ENCODE measurements around the gene TRPM2. TPM values are rescaled to one million over a fixed set of nuclear protein-coding genes. Genes with fewer than 3 reads are reported as not detected.

Gene TRPM2
- total and polyA plus RNA-seq, 2 of the 4 experiments (the other 2 are of a cell fraction): not detected

DNA sequence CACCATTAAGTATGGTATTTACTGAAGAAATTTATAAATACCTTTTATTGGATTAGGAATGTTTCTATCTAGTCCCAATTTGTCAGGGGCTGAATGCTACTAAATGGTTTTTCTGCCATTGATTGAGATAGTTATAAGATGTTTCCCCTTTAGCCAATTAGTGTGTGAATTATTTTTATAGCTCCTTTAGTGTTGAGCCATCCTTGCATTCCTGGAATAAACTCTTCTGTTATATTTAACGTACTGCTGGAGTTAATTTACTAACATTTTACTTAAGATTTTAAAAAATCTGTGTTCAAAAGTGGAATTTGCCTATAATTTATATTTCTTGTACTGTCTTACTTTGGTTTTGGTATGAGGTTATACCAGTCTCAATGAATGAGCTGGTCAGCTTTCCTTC is 76.5 kb downstream of the TRPM2 start:
- Histone ChIP-seq H3K4me1 (ENCODE audit: control insufficient read depth, insufficient read depth, low read length) (no peaks in the 10 kb centered on the region), H2BK5ac (ENCODE audit: low read depth, low read length, poor library complexity, severe bottlenecking) (no peak overlapping the region), H3K4me3 (ENCODE audit: insufficient read depth, low read depth, low read length) (no peak overlapping the region), H3K14ac (replicated peaks; ENCODE audit: low read depth, low read length) (no peak overlapping the region), H3K36me3 (ENCODE audit: control insufficient read depth, insufficient read depth, low read length) (no peaks in the 10 kb centered on the region), H3K9me1 (ENCODE audit: insufficient read depth, low read length) (no peaks in the 10 kb centered on the region), H3K79me1 (ENCODE audit: low read depth in 1 of 2, low read length in 2 of 2) (no peaks in the 10 kb centered on the region), H2AK5ac (ENCODE audit: low read depth, low read length) (no peak overlapping the region), H3K4me2 (ENCODE audit: low read depth, low read length) (no peak overlapping the region), H2BK20ac (ENCODE audit: low read depth, low read length) (no peak overlapping the region), H3K9ac (ENCODE audit: low read depth, low read length) (no peak overlapping the region), H3K23ac (ENCODE audit: low read depth, low read length) (no peak overlapping the region), H4K91ac (ENCODE audit: insufficient read depth, low read depth, low read length) (no peak overlapping the region), H2BK120ac (ENCODE audit: low read depth, low read length) (no peak overlapping the region), H4K5ac (ENCODE audit: low read depth, low read length) (no peak overlapping the region), H3K18ac (ENCODE audit: low read depth, low read length) (no peak overlapping the region), H3K4ac (ENCODE audit: low read depth, low read length) (no peak overlapping the region), H2AK9ac (replicated peaks; ENCODE audit: low read depth, low read length, poor library complexity) (no peak overlapping the region), H2AFZ (replicated peaks; ENCODE audit: low read length, poor library complexity) (no peak overlapping the region), H3K9me3 (ENCODE audit: control insufficient read depth, insufficient read depth, low read length) (peaks cover 29% of the 10 kb centered on the region; the same call in 1 of the 2 replicates), H2BK15ac (ENCODE audit: low read depth, low read length) (no peak overlapping the region), H3K27me3 (ENCODE audit: control insufficient read depth, insufficient read depth, low read length) (no peaks in the 10 kb centered on the region), H4K20me1 (ENCODE audit: insufficient read depth, low read length) (no peaks in the 10 kb centered on the region), H4K8ac (ENCODE audit: low read depth in 2 of 2, low read length in 2 of 2) (no peak overlapping the region), H3K56ac (ENCODE audit: extremely low read depth, insufficient read depth, low read length) (no peak overlapping the region), H3K27ac (ENCODE audit: insufficient read depth, low read length) (no peak overlapping the region)
- ChIA-PET CTCF (no interaction called here), POLR2A (ENCODE audit: unreplicated experiment) (no interaction called here)
- intact Hi-C loops (cut with micrococcal nuclease) (no loop called here), in situ Hi-C loops (cut with MboI; ENCODE audit: low sequenced_read_pairs) (no loop called here), dilution Hi-C loops (cut with HindIII; ENCODE audit: low sequenced_read_pairs, unreplicated experiment) (no loop called here)
- WGBS, 2 experiments (ENCODE audit: extremely low coverage in 2 of 2, insufficient read length in 1 of 2): no CpG with 5 or more reads among the region's 1 CpG
- DNase-seq (no peak), ATAC-seq (ENCODE audit: low read depth) (no peak)
- no TSS peak for BruUV-seq (replicated peaks)
- no peak for TF ChIP-seq MXI1 (IDR thresholded peaks at IDR 0.05; ENCODE audit: borderline replicate concordance, low read depth, low read length)

Data from IMR-90 (cell line).